ENCODE measurements around the gene MOXD1.

MOXD1 gene

GRCh38 chr6:132289756-132290155, 111.5 kb downstream of the MOXD1 start:
- no peak for DNase-seq (ENCODE audit: low read depth, low spot score)
- in situ Hi-C loops (cut with HindIII; ENCODE audit: low sequenced_read_pairs), result loop anchor here (25.0 kb wide), 1 partner anchor 198 kb away; no protein-coding TSS in a partner anchor
- no peak overlapping the region for H3K4me3 ChIP-seq (ENCODE audit: low read depth, low read length)
- no peak for TF ChIP-seq CTCF (IDR thresholded peaks at IDR 0.05; ENCODE audit: low read depth, low read length)

- TF ChIP-seq CTCF (IDR thresholded peaks at IDR 0.05; ENCODE audit: low read depth, low read length), result no peak
Observed at GRCh38 chr6:132287101-132287500, 114.2 kb downstream of the MOXD1 start.

GRCh38 chr6:132286298-132287019, 114.8 kb downstream of the MOXD1 start:
- in situ Hi-C loops (cut with HindIII; ENCODE audit: low sequenced_read_pairs), result loop anchor here (25.0 kb wide), 1 partner anchor 201 kb away; no protein-coding TSS in a partner anchor
- TF ChIP-seq CTCF (IDR thresholded peaks at IDR 0.05; ENCODE audit: low read depth, low read length), result no peak
- no peak overlapping the region for H3K4me3 ChIP-seq (ENCODE audit: low read depth, low read length)
- DNase-seq (ENCODE audit: low read depth, low spot score), result no peak

More at GRCh38 chr6:132287101-132287500, 114.2 kb downstream of the MOXD1 start:
- DNase-seq (ENCODE audit: low read depth, low spot score), result no peak
- in situ Hi-C loops (cut with HindIII; ENCODE audit: low sequenced_read_pairs), result loop anchor here (25.0 kb wide), 1 partner anchor 200 kb away; no protein-coding TSS in a partner anchor
- no peak overlapping the region for H3K4me3 ChIP-seq (ENCODE audit: low read depth, low read length)

GRCh38 chr6:132285004-132285780, 116.1 kb downstream of the MOXD1 start:
- in situ Hi-C loops (cut with HindIII; ENCODE audit: low sequenced_read_pairs), result loop anchor here (25.0 kb wide), 1 partner anchor 202 kb away; no protein-coding TSS in a partner anchor
- no peak for DNase-seq (ENCODE audit: low read depth, low spot score)
- H3K4me3 ChIP-seq (ENCODE audit: low read depth, low read length), result no peak overlapping the region
- no peak for TF ChIP-seq CTCF (IDR thresholded peaks at IDR 0.05; ENCODE audit: low read depth, low read length)

GRCh38 chr6:132282696-132283095, 118.6 kb downstream of the MOXD1 start:
- DNase-seq (ENCODE audit: low read depth, low spot score), result no peak
- in situ Hi-C loops (cut with HindIII; ENCODE audit: low sequenced_read_pairs), result loop anchor here (25.0 kb wide), 1 partner anchor 205 kb away; no protein-coding TSS in a partner anchor
- H3K4me3 ChIP-seq (ENCODE audit: low read depth, low read length), result no peak overlapping the region
- no peak for TF ChIP-seq CTCF (IDR thresholded peaks at IDR 0.05; ENCODE audit: low read depth, low read length)

GRCh38 chr6:132280436-132280835, 120.8 kb downstream of the MOXD1 start:
- H3K4me3 ChIP-seq (ENCODE audit: low read depth, low read length), result no peak overlapping the region
- in situ Hi-C loops (cut with HindIII; ENCODE audit: low sequenced_read_pairs), result loop anchor here (25.0 kb wide), 1 partner anchor 207 kb away; no protein-coding TSS in a partner anchor
- no peak for TF ChIP-seq CTCF (IDR thresholded peaks at IDR 0.05; ENCODE audit: low read depth, low read length)
- DNase-seq (ENCODE audit: low read depth, low spot score), result no peak

Data from astrocyte of the spinal cord (primary cell).